HG03064 (cell line): ENCODE data around the gene MYO1G.
"Not testable (repeated sequence)": the region's sequence is repeated elsewhere in the genome, so short reads cannot be mapped to it uniquely, and the experiment has no call there.

Source experiments
- ATAC-seq: cut with Tn5 transposase; IDR thresholded peaks from one replicate; pipeline ENCODE4 v1.9.1; 2021; ENCODE audit warnings: low read depth; ENCODE audit not compliant: unreplicated experiment

The MYO1G gene

GRCh38 chr7:44999245-45000092 is 20.7 kb upstream of the MYO1G start:
- peak; percentile 64 for ATAC-seq

- no peak for ATAC-seq
Observed at GRCh38 chr7:44998153-44998871, 19.5 kb upstream of the MYO1G start.

GRCh38 chr7:44995555-44996493 is 17.0 kb upstream of the MYO1G start:
- no peak for ATAC-seq

- ATAC-seq: no peak
Observed at GRCh38 chr7:44994877-44995554, 16.2 kb upstream of the MYO1G start.

GRCh38 chr7:44992004-44992795 is 13.4 kb upstream of the MYO1G start:
- ATAC-seq: not testable (repeated sequence)

DNA sequence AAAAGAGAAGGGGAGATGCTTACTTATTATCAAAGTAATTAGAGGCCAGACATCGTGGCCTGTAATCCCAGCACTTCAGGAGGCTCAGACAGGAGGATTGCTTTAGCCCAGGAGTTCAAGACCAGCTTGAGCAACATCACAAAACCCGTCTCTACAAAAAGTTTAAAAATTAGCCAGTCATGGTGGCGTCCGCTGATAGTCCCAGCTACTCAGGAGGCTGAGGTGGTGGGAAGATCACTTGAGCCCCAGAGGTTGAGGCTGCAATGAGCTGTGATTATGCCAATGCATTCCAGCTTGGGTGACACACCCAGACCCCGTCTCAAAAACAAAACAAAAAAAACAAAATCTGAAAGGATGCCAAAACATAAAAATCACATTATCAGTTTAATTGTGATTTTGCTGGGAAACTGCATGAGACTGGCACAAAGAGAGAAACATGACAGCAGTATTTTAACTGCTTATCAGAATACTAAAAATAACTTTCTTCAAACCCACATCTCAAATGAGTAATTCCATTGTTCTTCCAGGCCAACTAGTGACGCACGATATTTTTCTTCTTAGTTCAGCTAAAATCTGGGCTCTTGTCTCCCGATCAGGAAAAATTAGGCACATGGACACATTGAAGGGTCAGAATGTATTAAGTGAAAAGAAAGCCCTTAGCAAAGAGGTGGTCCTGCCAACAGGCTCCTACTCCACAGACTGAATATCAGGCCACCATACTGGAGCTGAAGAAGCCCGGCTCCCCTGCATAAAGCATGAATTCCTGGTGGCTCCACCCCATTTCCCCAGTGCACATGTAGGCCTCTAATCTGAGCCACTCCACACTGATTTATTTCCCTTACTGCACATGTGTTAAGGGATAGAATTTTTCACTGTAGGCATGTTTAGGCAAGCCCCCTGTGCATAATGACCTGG is 11.6 kb upstream of the MYO1G start:
- no peak for ATAC-seq

GRCh38 chr7:44989132-44989531 is 10.3 kb upstream of the MYO1G start:
- no peak for ATAC-seq

DNA sequence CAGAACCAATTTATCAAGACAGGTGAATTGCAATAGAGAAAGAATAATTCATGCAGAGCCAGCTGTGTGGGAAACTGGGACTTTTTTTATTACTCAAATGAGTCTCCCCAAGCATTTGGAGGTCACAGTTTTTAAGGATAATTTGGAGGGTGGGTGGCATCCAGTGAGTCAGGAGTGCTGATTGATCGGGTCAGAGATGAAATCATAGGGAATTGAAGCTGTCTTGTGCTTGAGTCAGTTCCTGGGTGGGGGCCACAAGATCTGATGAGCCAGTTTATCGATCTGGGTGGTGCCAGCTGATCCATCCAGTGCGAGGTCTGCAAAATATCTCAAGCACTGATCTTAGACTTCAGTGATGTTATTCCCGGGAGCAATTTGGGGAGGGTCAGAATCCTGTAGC is 9.9 kb upstream of the MYO1G start:
- ATAC-seq: no peak

GRCh38 chr7:44987996-44988395 is 9.2 kb upstream of the MYO1G start:
- no peak for ATAC-seq

GRCh38 chr7:44987457-44987856 is 8.6 kb upstream of the MYO1G start:
- ATAC-seq: no peak

- ATAC-seq: peak; percentile 88
Observed at GRCh38 chr7:44986218-44987053, 7.6 kb upstream of the MYO1G start.

- ATAC-seq: no peak
Observed at GRCh38 chr7:44985900-44986217, 7.0 kb upstream of the MYO1G start.

DNA sequence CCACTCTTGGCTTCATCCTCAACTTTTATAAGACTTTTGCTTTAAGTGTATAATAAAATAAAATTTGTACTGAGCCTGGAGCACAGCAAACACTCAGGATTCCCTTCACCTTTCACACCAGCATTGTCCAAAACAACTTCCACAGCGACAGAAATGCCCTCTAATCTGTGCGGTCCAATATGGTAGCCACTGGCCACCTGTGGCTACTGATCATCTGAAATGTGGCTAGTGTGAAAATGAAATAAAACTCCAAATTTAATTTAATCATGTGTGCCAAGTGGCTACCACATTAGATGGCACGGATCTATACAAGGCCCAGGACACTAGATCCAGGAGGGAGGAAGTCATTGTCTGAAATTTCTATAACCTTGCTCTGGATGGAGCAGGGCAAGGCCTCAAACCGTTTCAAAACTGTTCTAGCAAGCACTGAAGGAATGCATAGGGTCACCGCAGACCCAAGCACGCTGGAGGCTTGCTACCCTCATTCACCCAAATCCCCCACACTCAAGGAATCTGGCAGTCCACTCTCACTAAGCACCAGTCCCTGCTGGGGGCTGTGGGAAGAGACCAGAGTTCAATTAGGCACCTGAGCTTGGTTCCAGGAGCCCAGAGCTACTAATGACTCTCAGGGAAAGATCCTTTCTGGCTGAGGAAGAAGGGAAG is 6.3 kb upstream of the MYO1G start:
- ATAC-seq: no peak

- ATAC-seq: no peak
Observed at GRCh38 chr7:44984478-44984758, 5.6 kb upstream of the MYO1G start.

GRCh38 chr7:44983742-44984477 is 5.1 kb upstream of the MYO1G start:
- ATAC-seq: no peak

DNA sequence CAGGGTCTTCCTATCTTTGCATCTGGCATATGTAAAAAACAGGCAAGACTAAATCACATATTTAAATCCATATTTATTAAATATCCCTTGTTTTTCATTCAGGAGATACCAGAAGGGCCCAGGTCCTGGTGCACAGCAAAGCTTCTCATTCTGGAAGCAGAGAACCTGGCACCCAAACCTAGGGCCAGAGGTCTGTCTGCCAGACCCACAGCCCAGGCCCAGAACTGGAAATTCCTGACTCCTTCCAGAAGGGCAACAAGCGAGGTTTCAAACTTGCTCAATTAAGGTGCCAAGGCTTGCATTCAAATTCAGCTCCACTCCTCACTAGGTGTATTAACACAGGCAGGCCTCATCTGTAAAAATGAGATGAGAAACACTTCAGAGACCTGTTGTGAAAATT is 4.2 kb upstream of the MYO1G start:
- ATAC-seq: no peak

DNA sequence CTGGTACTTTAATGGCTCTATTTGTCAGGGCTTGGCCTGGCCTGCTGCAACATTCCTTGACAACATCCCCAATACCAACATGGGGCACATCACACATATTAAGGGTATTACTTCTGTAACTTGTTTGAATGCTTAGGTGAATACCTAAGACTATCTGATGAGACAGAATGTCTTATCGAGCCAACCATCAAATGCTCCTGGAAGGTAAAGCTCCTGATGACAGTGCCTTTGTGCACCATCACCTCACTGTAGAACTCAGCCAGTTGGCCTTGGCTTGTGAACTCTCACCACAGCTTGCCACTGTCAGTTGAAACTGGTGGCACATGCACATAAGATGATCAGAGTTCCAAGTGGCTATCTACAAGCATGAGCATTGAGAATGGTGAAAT is 3.7 kb upstream of the MYO1G start:
- ATAC-seq: no peak
